Measurements from ENCODE around the gene MITF. TPM values are rescaled to one million over a fixed set of nuclear protein-coding genes. Genes with fewer than 3 reads are reported as not detected.

The MITF gene
- polyA plus RNA-seq, 1 donor (not counting 4 experiments of a cell fraction or from before 2014, with no cell fraction given): 2.7 TPM

- H3K4me1 ChIP-seq (ENCODE audit: control insufficient read depth, extremely low read depth, insufficient read depth, low read length): no peaks in the 10 kb centered on the region
- no peaks in the 10 kb centered on the region for H3K79me2 ChIP-seq (ENCODE audit: control insufficient read depth, insufficient read depth, low read length)
- H2AFZ ChIP-seq (ENCODE audit: control insufficient read depth, low read length): no peak overlapping the region
- no peaks in the 10 kb centered on the region for H3K9me1 ChIP-seq (ENCODE audit: control insufficient read depth, extremely low read depth, insufficient read depth, low read length)
- no peaks in the 10 kb centered on the region for H3K36me3 ChIP-seq (ENCODE audit: control insufficient read depth in 2 of 2, extremely low read depth in 1 of 2, insufficient read depth in 2 of 2, low read length in 2 of 2)
- no peak overlapping the region for H3K4me3 ChIP-seq (ENCODE audit: control insufficient read depth in 2 of 3, extremely low read depth in 1 of 3, insufficient read depth in 2 of 3, low read depth in 1 of 3, low read length in 3 of 3)
- peaks cover 4% of the 10 kb centered on the region for H3K27me3 ChIP-seq (ENCODE audit: control insufficient read depth, extremely low read depth, insufficient read depth, low read length)
- H3K4me2 ChIP-seq (ENCODE audit: control insufficient read depth, extremely low read depth, insufficient read depth, low read depth, low read length): no peak overlapping the region
- H4K20me1 ChIP-seq (ENCODE audit: control insufficient read depth, extremely low read depth, insufficient read depth, low read length): no peaks in the 10 kb centered on the region
- H3K9ac ChIP-seq (ENCODE audit: control insufficient read depth, extremely low read depth, insufficient read depth, low read length): no peak overlapping the region
- dilution Hi-C loops (cut with MboI; ENCODE audit: extremely low pct_ligation_motif_present, low sequenced_read_pairs): loop anchor here (25.0 kb wide), 1 partner anchor 270 kb away; no protein-coding TSS in a partner anchor
- no peaks in the 10 kb centered on the region for H3K9me3 ChIP-seq (ENCODE audit: control insufficient read depth, low read depth, low read length)
- H3K27ac ChIP-seq (ENCODE audit: control insufficient read depth, insufficient read depth, low read length): no peak overlapping the region
- DNase-seq (ENCODE audit: low read depth, low spot score): no peak
- FAIRE-seq: no peak
- no peak for TF ChIP-seq CTCF (optimal IDR thresholded peaks at IDR 0.05 in 1 of 3, IDR thresholded peaks at IDR 0.05 in 1 of 3, conservative IDR thresholded peaks at IDR 0.05 in 1 of 3; ENCODE audit: extremely low read depth in 1 of 3, insufficient read depth in 2 of 3, low read length in 3 of 3)
- no peak for TF ChIP-seq EZH2 (IDR thresholded peaks at IDR 0.05; ENCODE audit: low read length)
Observed at GRCh38 chr3:69692761-69693160, 46.5 kb upstream of the MITF start.

DNA sequence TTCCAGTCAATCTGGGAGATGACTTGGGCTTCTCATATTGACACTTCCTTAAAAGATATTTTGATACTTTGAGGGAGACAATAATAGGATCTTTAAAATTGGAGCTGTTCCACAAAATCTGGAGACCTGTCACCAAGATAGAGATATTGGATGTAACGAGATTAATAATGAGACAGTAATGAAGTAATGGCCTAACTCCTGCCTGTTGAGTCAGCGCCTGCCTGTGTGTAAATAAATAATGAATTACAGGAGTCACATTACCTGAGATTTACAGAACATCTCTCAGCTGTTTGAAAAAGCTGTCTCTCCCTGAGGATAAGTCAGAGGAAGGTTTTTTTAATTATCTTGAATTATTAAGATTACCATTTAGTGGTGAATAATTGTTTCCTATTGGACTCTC, 43.8 kb upstream of the MITF start:
- TF ChIP-seq EZH2 (IDR thresholded peaks at IDR 0.05; ENCODE audit: low read length) (no peak), CTCF (optimal IDR thresholded peaks at IDR 0.05 in 1 of 3, IDR thresholded peaks at IDR 0.05 in 1 of 3, conservative IDR thresholded peaks at IDR 0.05 in 1 of 3; ENCODE audit: extremely low read depth in 1 of 3, insufficient read depth in 2 of 3, low read length in 3 of 3) (no peak)
- dilution Hi-C loops (cut with MboI; ENCODE audit: extremely low pct_ligation_motif_present, low sequenced_read_pairs): loop anchor here (25.0 kb wide), 1 partner anchor 267 kb away; no protein-coding TSS in a partner anchor
- FAIRE-seq (no peak), DNase-seq (ENCODE audit: low read depth, low spot score) (no peak)
- Histone ChIP-seq H3K27me3 (ENCODE audit: control insufficient read depth, extremely low read depth, insufficient read depth, low read length) (no peaks in the 10 kb centered on the region), H4K20me1 (ENCODE audit: control insufficient read depth, extremely low read depth, insufficient read depth, low read length) (no peaks in the 10 kb centered on the region), H3K4me1 (ENCODE audit: control insufficient read depth, extremely low read depth, insufficient read depth, low read length) (no peaks in the 10 kb centered on the region), H3K27ac (ENCODE audit: control insufficient read depth, insufficient read depth, low read length) (no peak overlapping the region), H3K9ac (ENCODE audit: control insufficient read depth, extremely low read depth, insufficient read depth, low read length) (no peak overlapping the region), H3K4me3 (ENCODE audit: control insufficient read depth in 2 of 3, extremely low read depth in 1 of 3, insufficient read depth in 2 of 3, low read depth in 1 of 3, low read length in 3 of 3) (no peak overlapping the region), H3K4me2 (ENCODE audit: control insufficient read depth, extremely low read depth, insufficient read depth, low read depth, low read length) (no peak overlapping the region), H3K79me2 (ENCODE audit: control insufficient read depth, insufficient read depth, low read length) (no peaks in the 10 kb centered on the region), H2AFZ (ENCODE audit: control insufficient read depth, low read length) (no peak overlapping the region), H3K9me3 (ENCODE audit: control insufficient read depth, low read depth, low read length) (no peaks in the 10 kb centered on the region), H3K36me3 (ENCODE audit: control insufficient read depth in 2 of 2, extremely low read depth in 1 of 2, insufficient read depth in 2 of 2, low read length in 2 of 2) (no peaks in the 10 kb centered on the region), H3K9me1 (ENCODE audit: control insufficient read depth, extremely low read depth, insufficient read depth, low read length) (no peaks in the 10 kb centered on the region)

Measured in keratinocyte (primary cell).